ENCODE results near the gene FMNL1.

The FMNL1 gene

GRCh38 chr17:45264430-45264829 is 42.7 kb downstream of the FMNL1 start:
- Mint-ChIP-seq H3K4me3 (no peak overlapping the region), H3K27me3 (ENCODE audit: low read depth) (no peaks in the 10 kb centered on the region), H3K9me3 (no peaks in the 10 kb centered on the region), H3K27ac (no peak overlapping the region), H3K36me3 (ENCODE audit: low read depth) (peaks cover 45% of the 10 kb centered on the region), H3K4me1 (ENCODE audit: low read depth) (peaks cover 11% of the 10 kb centered on the region)
- DNase-seq (ENCODE audit: low spot score) = no peak

GRCh38 chr17:45264988-45265387 is 43.3 kb downstream of the FMNL1 start:
- no peak for DNase-seq (ENCODE audit: low spot score)
- Mint-ChIP-seq H3K9me3 (no peaks in the 10 kb centered on the region), H3K27me3 (ENCODE audit: low read depth) (no peaks in the 10 kb centered on the region), H3K27ac (no peak overlapping the region), H3K4me1 (ENCODE audit: low read depth) (peaks cover 11% of the 10 kb centered on the region), H3K4me3 (no peak overlapping the region), H3K36me3 (ENCODE audit: low read depth) (peaks cover 50% of the 10 kb centered on the region)

GRCh38 chr17:45265821-45266220 is 44.1 kb downstream of the FMNL1 start:
- no peak for DNase-seq (ENCODE audit: low spot score)
- Mint-ChIP-seq H3K27me3 (ENCODE audit: low read depth) (no peaks in the 10 kb centered on the region), H3K4me3 (no peak overlapping the region), H3K4me1 (ENCODE audit: low read depth) (peaks cover 11% of the 10 kb centered on the region), H3K36me3 (ENCODE audit: low read depth) (peaks cover 58% of the 10 kb centered on the region), H3K27ac (no peak overlapping the region), H3K9me3 (no peaks in the 10 kb centered on the region)

GRCh38 chr17:45266372-45266926 is 44.8 kb downstream of the FMNL1 start:
- Mint-ChIP-seq H3K36me3 (ENCODE audit: low read depth) (peaks cover 61% of the 10 kb centered on the region), H3K27me3 (ENCODE audit: low read depth) (no peaks in the 10 kb centered on the region), H3K4me1 (ENCODE audit: low read depth) (peaks cover 8% of the 10 kb centered on the region), H3K27ac (peak overlapping the region; percentile 26), H3K9me3 (no peaks in the 10 kb centered on the region), H3K4me3 (no peak overlapping the region)
- DNase-seq (ENCODE audit: low spot score) = no peak

GRCh38 chr17:45267436-45268055 is 45.9 kb downstream of the FMNL1 start:
- Mint-ChIP-seq H3K36me3 (ENCODE audit: low read depth) (peaks cover 59% of the 10 kb centered on the region), H3K4me3 (no peak overlapping the region), H3K27ac (peak overlapping the region; percentile 64), H3K4me1 (ENCODE audit: low read depth) (peaks cover 6% of the 10 kb centered on the region), H3K9me3 (no peaks in the 10 kb centered on the region), H3K27me3 (ENCODE audit: low read depth) (no peaks in the 10 kb centered on the region)
- DNase-seq (ENCODE audit: low spot score) = no peak

- H3K4me3 Mint-ChIP-seq = no peak overlapping the region
- H3K36me3 Mint-ChIP-seq (ENCODE audit: low read depth) = peaks cover 59% of the 10 kb centered on the region
- no peaks in the 10 kb centered on the region for H3K4me1 Mint-ChIP-seq (ENCODE audit: low read depth)
- DNase-seq (ENCODE audit: low spot score) = peak; percentile 31
- peak overlapping the region; percentile 15 for H3K27ac Mint-ChIP-seq
- H3K9me3 Mint-ChIP-seq = no peaks in the 10 kb centered on the region
- H3K27me3 Mint-ChIP-seq (ENCODE audit: low read depth) = no peaks in the 10 kb centered on the region
Observed at GRCh38 chr17:45269912-45270311, 48.2 kb downstream of the FMNL1 start.

- H3K27me3 Mint-ChIP-seq (ENCODE audit: low read depth) = no peaks in the 10 kb centered on the region
- DNase-seq (ENCODE audit: low spot score) = no peak
- H3K27ac Mint-ChIP-seq = no peak overlapping the region
- H3K4me1 Mint-ChIP-seq (ENCODE audit: low read depth) = no peaks in the 10 kb centered on the region
- peaks cover 57% of the 10 kb centered on the region for H3K36me3 Mint-ChIP-seq (ENCODE audit: low read depth)
- H3K4me3 Mint-ChIP-seq = no peak overlapping the region
- no peaks in the 10 kb centered on the region for H3K9me3 Mint-ChIP-seq
Observed at GRCh38 chr17:45270828-45271418, 49.2 kb downstream of the FMNL1 start.

GRCh38 chr17:45271603-45272002 is 49.9 kb downstream of the FMNL1 start:
- Mint-ChIP-seq H3K9me3 (no peaks in the 10 kb centered on the region), H3K4me3 (no peak overlapping the region), H3K27ac (no peak overlapping the region), H3K4me1 (ENCODE audit: low read depth) (no peaks in the 10 kb centered on the region), H3K27me3 (ENCODE audit: low read depth) (no peaks in the 10 kb centered on the region), H3K36me3 (ENCODE audit: low read depth) (peaks cover 54% of the 10 kb centered on the region)
- no peak for DNase-seq (ENCODE audit: low spot score)

GRCh38 chr17:45273551-45273957 is 51.9 kb downstream of the FMNL1 start:
- no peak for DNase-seq (ENCODE audit: low spot score)
- H3K4me3 Mint-ChIP-seq = no peak overlapping the region
- H3K27ac Mint-ChIP-seq = no peak overlapping the region

GRCh38 chr17:45274033-45274432 is 52.3 kb downstream of the FMNL1 start:
- Mint-ChIP-seq H3K27me3 (ENCODE audit: low read depth) (no peaks in the 10 kb centered on the region), H3K9me3 (no peaks in the 10 kb centered on the region), H3K36me3 (ENCODE audit: low read depth) (peaks cover 46% of the 10 kb centered on the region), H3K27ac (no peak overlapping the region), H3K4me3 (no peak overlapping the region), H3K4me1 (ENCODE audit: low read depth) (peaks cover 11% of the 10 kb centered on the region)
- DNase-seq (ENCODE audit: low spot score) = no peak

More at GRCh38 chr17:45273551-45273957, 51.9 kb downstream of the FMNL1 start:
- no peaks in the 10 kb centered on the region for H3K27me3 Mint-ChIP-seq (ENCODE audit: low read depth)
- peaks cover 9% of the 10 kb centered on the region for H3K4me1 Mint-ChIP-seq (ENCODE audit: low read depth)
- H3K36me3 Mint-ChIP-seq (ENCODE audit: low read depth) = peaks cover 47% of the 10 kb centered on the region
- no peaks in the 10 kb centered on the region for H3K9me3 Mint-ChIP-seq

GRCh38 chr17:45276031-45276430 is 54.3 kb downstream of the FMNL1 start:
- Mint-ChIP-seq H3K9me3 (no peaks in the 10 kb centered on the region), H3K36me3 (ENCODE audit: low read depth) (peaks cover 35% of the 10 kb centered on the region)

GRCh38 chr17:45277216-45277849 is 55.6 kb downstream of the FMNL1 start:
- H3K27ac Mint-ChIP-seq = peak overlapping the region; percentile 49
- peak; percentile 83 for DNase-seq (ENCODE audit: low spot score)
- H3K4me1 Mint-ChIP-seq (ENCODE audit: low read depth) = peaks cover 14% of the 10 kb centered on the region
- peaks cover 33% of the 10 kb centered on the region for H3K36me3 Mint-ChIP-seq (ENCODE audit: low read depth)
- no peaks in the 10 kb centered on the region for H3K9me3 Mint-ChIP-seq
- no peak overlapping the region for H3K4me3 Mint-ChIP-seq
- H3K27me3 Mint-ChIP-seq (ENCODE audit: low read depth) = no peaks in the 10 kb centered on the region

More at GRCh38 chr17:45276031-45276430, 54.3 kb downstream of the FMNL1 start:
- peaks cover 14% of the 10 kb centered on the region for H3K4me1 Mint-ChIP-seq (ENCODE audit: low read depth)
- no peak for DNase-seq (ENCODE audit: low spot score)
- H3K27ac Mint-ChIP-seq = no peak overlapping the region
- no peak overlapping the region for H3K4me3 Mint-ChIP-seq
- no peaks in the 10 kb centered on the region for H3K27me3 Mint-ChIP-seq (ENCODE audit: low read depth)

GRCh38 chr17:45277992-45278391 is 56.3 kb downstream of the FMNL1 start:
- H3K4me3 Mint-ChIP-seq = no peak overlapping the region

GRCh38 chr17:45279898-45280297 is 58.2 kb downstream of the FMNL1 start:
- H3K4me1 Mint-ChIP-seq (ENCODE audit: low read depth) = peaks cover 16% of the 10 kb centered on the region
- H3K27ac Mint-ChIP-seq = no peak overlapping the region
- peaks cover 39% of the 10 kb centered on the region for H3K36me3 Mint-ChIP-seq (ENCODE audit: low read depth)
- no peak for DNase-seq (ENCODE audit: low spot score)
- H3K9me3 Mint-ChIP-seq = no peaks in the 10 kb centered on the region
- no peak overlapping the region for H3K4me3 Mint-ChIP-seq
- no peaks in the 10 kb centered on the region for H3K27me3 Mint-ChIP-seq (ENCODE audit: low read depth)

More at GRCh38 chr17:45277992-45278391, 56.3 kb downstream of the FMNL1 start:
- no peak for DNase-seq (ENCODE audit: low spot score)
- Mint-ChIP-seq H3K36me3 (ENCODE audit: low read depth) (peaks cover 31% of the 10 kb centered on the region), H3K27ac (peak overlapping the region; percentile 59), H3K9me3 (no peaks in the 10 kb centered on the region), H3K4me1 (ENCODE audit: low read depth) (peaks cover 14% of the 10 kb centered on the region), H3K27me3 (ENCODE audit: low read depth) (no peaks in the 10 kb centered on the region)
